Glutamatergic neuron (in vitro differentiated cells): Measurements from ENCODE around the gene NID1. TPM values are rescaled to one million over a fixed set of nuclear protein-coding genes. Genes with fewer than 3 reads are reported as not detected.

Experiments used
- DNase-seq: peaks from one replicate; pipeline ENCODE4 v3.0.0; 2022
- H3K27ac Mint-ChIP-seq: one replicate; pipeline ENCODE4 v1.8.0; 2020; ENCODE audit warnings: mild to moderate bottlenecking, mixed read lengths, inconsistent platforms; ENCODE audit not compliant: unreplicated experiment
- H3K27me3 Mint-ChIP-seq: one replicate; pipeline ENCODE4 v1.8.0; 2020; ENCODE audit warnings: mild to moderate bottlenecking, moderate library complexity, mixed read lengths, inconsistent platforms; ENCODE audit not compliant: unreplicated experiment
- H3K36me3 Mint-ChIP-seq: one replicate; pipeline ENCODE4 v1.8.0; 2020; ENCODE audit warnings: mild to moderate bottlenecking, mixed read lengths, inconsistent platforms; ENCODE audit not compliant: unreplicated experiment
- H3K4me1 Mint-ChIP-seq: one replicate; pipeline ENCODE4 v1.8.0; 2020; ENCODE audit warnings: mild to moderate bottlenecking, low read depth, mixed read lengths, inconsistent platforms; ENCODE audit not compliant: unreplicated experiment
- H3K4me3 Mint-ChIP-seq: one replicate; pipeline ENCODE4 v1.8.0; 2020; ENCODE audit warnings: mild to moderate bottlenecking, mixed read lengths, inconsistent platforms; ENCODE audit not compliant: unreplicated experiment
- H3K9me3 Mint-ChIP-seq: one replicate; pipeline ENCODE4 v1.8.0; 2020; ENCODE audit warnings: mild to moderate bottlenecking, moderate library complexity, mixed read lengths, inconsistent platforms; ENCODE audit not compliant: unreplicated experiment
- CTCF ChIP-seq: fragments of 200-600 bp; sonication (generic); IDR thresholded peaks from one replicate; pipeline ENCODE4 v1.5.0; 2021; ENCODE audit not compliant: partially characterized antibody, unreplicated experiment
- total RNA-seq: library from RNA; stranded (reverse); fragmentation: NEBNext Ultra II Directional; extraction: Animal tissue kit (Norgen Biotek cat#: 25700); gene quantifications from one replicate; pipeline ENCODE4 v1.2.1, GENCODE V29; 2021; ENCODE audit not compliant: unreplicated experiment

Gene NID1
- total RNA-seq, 1 donor from 2014 or later = 1.4 TPM

- no peak for DNase-seq
- Mint-ChIP-seq H3K27me3 (peaks cover 9% of the 10 kb centered on the region), H3K27ac (no peak overlapping the region), H3K36me3 (peaks cover 7% of the 10 kb centered on the region), H3K4me1 (peaks cover 5% of the 10 kb centered on the region), H3K4me3 (no peak overlapping the region), H3K9me3 (peaks cover 2% of the 10 kb centered on the region)
- no peak for TF ChIP-seq CTCF
Observed at GRCh38 chr1:236066054-236066453, 1.2 kb upstream of the NID1 start.

DNA sequence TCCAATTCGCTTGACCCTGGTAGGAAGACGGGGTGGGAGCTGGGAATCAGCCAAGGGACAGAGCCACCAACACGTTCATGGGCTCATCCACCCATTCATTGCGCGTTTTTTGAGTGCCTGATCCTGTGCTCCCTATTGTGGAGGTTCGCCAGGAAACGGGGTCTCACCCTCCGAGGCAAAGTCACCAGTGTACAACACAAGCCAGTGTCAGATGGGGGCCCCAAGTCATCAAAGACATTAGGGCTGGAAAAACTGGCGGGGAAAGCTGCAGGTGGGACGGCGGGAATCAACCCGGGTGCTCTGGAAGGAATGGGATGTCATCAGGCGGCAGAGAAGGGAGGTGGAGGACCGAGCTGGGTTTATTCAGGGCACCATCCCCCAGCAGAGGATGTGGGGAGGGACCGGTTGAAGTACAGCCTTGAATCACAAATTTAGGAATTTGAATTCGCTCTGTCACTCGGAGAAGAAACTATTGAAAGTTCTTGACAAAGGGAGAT lies 667 bp upstream of the NID1 start:
- Mint-ChIP-seq H3K36me3 (peaks cover 6% of the 10 kb centered on the region), H3K4me1 (peaks cover 5% of the 10 kb centered on the region), H3K4me3 (peak overlapping the region; percentile 81), H3K9me3 (peaks cover 2% of the 10 kb centered on the region), H3K27ac (no peak overlapping the region), H3K27me3 (peaks cover 9% of the 10 kb centered on the region)
- DNase-seq = no peak
- no peak for TF ChIP-seq CTCF

- TF ChIP-seq CTCF = no peak
- peak; percentile 36 for DNase-seq
- Mint-ChIP-seq H3K36me3 (no peaks in the 10 kb centered on the region), H3K4me3 (peak overlapping the region; percentile 73), H3K27me3 (peaks cover 9% of the 10 kb centered on the region), H3K9me3 (no peaks in the 10 kb centered on the region), H3K27ac (no peak overlapping the region), H3K4me1 (peaks cover 5% of the 10 kb centered on the region)
Observed at GRCh38 chr1:236063919-236064673, 794 bp downstream of the NID1 start.

DNA sequence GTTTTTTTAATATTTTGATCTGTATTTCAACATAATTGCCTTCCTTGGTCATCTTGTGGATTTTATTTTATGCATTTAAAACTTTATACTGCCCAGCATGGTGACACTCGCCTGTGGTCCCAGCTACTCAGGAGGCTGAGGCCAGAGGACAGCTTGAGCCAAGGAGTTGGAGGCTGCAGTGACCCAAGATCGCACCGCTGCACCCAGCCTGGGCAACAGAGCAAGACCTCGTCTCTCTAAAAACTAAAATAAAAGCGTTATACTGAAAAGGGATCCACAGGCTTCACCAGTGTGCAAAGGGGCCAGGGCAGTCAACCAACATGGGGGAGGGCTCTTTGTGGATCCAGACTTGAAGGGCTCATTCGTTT lies 1.4 kb downstream of the NID1 start:
- Mint-ChIP-seq H3K27me3 (peaks cover 9% of the 10 kb centered on the region), H3K9me3 (no peaks in the 10 kb centered on the region), H3K4me3 (peak overlapping the region; percentile 25), H3K4me1 (peaks cover 5% of the 10 kb centered on the region), H3K27ac (no peak overlapping the region), H3K36me3 (no peaks in the 10 kb centered on the region)
- TF ChIP-seq CTCF = no peak
- no peak for DNase-seq

DNA sequence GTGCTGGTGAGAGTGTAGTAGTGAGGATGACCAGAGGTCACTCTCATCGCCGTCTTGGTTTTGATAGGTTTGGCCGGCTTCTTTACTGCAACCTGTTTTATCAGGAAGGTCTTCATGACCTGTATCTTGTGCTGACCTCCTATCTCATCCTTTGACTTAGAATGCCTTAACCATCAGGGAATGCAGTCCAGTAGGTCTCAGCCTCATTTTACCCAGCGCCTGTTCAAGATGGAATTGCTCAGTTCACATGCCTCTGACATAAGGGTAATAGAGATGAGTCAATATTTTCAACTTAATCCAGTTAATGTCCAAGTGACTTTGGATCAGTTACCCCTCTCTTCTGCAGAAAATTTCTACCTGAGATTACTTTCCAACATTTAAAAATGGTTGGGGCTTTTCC lies 4.6 kb downstream of the NID1 start:
- Mint-ChIP-seq H3K4me3 (no peak overlapping the region), H3K27ac (no peak overlapping the region), H3K9me3 (no peaks in the 10 kb centered on the region), H3K36me3 (no peaks in the 10 kb centered on the region), H3K4me1 (peaks cover 4% of the 10 kb centered on the region), H3K27me3 (peaks cover 2% of the 10 kb centered on the region)
- no peak for TF ChIP-seq CTCF
- no peak for DNase-seq
